SKM-1 (cell line): ENCODE data around the gene AHNAK.

Experiments used
- DNase-seq: peaks from one replicate; lab custom pipeline; 2025; ENCODE audit not compliant: unreplicated experiment; lab: John Stamatoyannopoulos, UW

AHNAK gene

DNA sequence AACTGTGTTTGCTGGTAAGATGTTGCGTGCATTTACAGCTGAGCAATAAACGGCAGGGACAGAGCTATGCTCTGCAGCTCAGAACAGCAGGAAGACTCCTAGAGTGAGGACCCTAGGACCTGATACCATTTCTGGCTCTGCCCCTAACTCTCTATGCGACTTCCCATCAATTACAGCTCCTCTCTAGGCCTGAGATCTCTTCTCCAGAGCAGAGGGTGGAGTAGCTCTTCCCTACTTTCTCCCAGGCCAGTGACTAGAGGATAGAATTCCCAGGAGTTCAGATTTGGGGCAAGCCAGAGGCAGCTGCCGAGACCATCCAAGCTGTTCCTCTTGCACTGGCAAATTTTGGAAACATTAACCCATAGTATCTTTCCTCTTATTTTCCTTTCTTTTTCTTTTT, 140.6 kb downstream of the AHNAK start:
- DNase-seq = no peak

GRCh38 chr11:62404901-62405300, 141.7 kb downstream of the AHNAK start:
- DNase-seq = no peak

DNA sequence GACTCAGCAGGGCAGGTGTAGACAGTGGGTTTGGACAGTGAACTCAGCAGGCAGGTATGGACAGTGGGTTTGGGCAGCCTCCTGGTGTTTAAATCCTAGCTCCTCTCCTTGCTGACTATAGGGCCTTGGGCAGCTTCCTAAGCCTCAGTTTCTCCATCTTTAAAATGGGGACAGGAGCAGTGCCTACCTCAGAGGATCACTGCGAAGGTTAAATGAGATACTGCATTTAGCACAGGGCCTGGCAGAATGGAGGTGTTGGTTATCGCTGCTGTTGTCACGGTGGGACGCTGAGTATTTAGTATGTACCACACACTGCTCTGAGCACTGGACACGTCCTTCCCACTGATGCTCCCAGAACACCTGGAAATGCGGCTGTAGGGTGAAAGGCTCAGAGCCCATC, 142.2 kb downstream of the AHNAK start:
- DNase-seq = no peak

- no peak for DNase-seq
These were observed 143.5 kb downstream of the AHNAK start for GRCh38 chr11:62402960-62403730.

- no peak for DNase-seq
These were observed 144.2 kb downstream of the AHNAK start for GRCh38 chr11:62402226-62402959.

- no peak for DNase-seq
These were observed 144.8 kb downstream of the AHNAK start for GRCh38 chr11:62401811-62402210.

- no peak for DNase-seq
These were observed 145.2 kb downstream of the AHNAK start for GRCh38 chr11:62401356-62401755.

DNA sequence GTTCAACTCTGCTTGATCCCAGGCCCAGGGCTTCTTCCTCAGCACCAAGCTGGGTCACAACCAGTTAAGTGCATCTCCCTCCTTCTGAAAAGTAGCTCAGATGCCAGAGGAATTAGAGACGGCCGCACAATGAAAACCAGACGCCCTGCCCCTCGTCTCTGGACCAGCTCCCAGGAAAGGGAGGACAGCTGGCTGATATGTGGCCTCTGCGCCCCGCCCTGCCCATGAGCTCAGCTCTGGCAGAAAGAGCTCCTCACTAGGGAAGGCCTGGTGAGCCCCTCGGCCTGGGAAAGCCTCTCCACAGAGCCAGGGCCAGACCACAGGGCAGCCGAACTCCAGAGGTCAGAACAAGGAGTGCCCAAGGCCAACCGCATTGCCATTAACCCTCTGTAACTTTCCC, 145.8 kb downstream of the AHNAK start:
- DNase-seq = no peak

DNA sequence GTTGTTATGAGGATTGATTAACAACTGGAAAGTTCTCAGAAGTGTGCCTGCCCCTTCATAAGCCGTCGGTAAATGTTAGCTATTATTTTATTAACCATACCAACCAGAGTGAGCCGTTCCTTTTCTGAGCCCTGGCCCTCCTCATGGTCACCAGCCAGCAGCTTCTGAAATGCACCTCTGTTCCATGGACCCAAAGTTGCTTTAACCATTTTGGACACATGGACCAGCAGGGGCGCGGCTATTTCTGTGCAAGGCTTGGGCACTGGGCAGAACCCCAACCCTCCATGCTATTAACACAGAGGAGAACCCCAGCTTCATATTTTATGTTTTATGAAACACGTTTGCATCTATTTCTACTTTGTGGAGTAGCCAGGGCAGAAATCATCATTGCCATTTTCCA, 146.3 kb downstream of the AHNAK start:
- DNase-seq = no peak

- DNase-seq = no peak
These were observed 146.7 kb downstream of the AHNAK start for GRCh38 chr11:62399878-62400266.

DNA sequence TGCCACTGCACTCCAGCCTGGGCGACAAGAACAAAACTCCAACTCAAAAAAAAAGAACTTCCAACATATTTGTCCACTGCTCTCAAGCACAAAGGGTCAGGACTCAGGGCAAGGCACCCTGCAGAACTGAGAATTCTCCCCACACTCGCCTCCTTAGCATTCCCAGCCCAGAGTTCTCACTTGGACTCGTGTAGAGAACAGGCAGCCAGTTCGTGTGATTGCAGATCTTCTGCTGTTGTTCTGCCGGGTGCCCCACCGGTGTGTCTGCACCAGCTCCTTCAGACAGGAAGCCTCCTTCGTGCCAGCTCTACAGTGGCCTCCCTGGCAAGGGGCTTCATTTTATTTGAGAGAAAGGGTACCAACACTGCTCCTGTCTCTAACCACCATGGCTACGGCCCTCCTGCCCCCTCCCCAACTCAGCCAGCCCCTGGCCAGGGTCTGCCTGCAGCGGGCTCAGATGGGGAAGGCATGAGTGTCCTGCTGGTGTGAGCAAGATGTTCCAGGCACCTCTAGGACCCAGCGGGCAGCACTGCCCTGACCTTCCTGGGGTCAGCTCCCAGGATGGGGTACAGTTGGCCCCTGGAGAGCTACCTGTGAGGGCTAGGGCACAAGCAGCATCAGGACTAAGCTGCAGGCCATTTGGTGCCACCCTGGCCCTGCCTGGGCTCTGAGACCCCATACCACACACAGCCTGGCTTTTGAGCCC, 147.3 kb downstream of the AHNAK start:
- no peak for DNase-seq

DNA sequence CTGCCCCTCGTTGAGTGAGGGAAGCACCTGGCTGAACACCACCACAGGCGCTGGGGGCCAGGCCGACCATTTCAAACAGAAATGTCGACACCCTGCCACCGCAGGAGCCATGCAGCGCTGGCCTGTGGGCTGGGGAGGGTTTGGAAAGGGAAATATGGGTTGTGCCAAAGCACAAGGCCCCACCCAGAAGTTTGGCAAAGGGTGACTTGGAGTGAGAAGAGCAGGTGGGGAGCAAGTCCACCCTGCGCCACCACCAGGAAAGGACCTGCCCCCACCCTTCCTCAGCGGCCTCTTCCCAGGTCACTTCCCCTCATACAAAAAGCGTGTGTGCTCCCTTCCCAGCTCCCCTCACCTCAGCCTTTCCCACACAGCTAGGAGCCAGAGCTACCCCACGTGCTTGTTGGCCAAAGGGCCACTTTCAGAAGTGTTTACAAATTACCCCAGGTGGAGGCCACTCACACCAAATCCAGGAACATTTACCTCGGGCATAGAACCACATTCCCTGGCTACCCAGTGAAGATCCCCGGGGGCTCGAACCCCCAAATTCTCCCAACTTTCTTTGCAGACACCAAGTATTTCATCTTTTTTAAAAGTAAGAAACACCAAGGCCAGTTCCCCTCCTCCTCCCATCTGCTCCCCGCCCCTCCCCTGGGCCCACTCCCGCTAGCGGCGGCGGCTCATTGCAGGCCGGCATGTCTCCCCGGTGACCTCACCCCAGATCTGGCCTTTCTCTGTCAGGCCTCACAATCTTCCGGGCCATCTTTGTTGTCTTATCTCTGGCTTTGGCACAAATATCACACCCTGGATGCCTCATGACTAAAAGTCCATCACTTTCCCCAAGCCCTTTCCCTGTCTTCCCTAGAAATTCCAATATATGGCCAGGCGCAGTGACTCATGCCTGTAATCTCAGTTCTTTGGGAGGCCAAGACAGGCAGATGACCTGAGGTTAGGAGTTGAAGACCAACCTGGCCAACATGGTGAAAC, 148.3 kb downstream of the AHNAK start:
- DNase-seq = no peak

DNA sequence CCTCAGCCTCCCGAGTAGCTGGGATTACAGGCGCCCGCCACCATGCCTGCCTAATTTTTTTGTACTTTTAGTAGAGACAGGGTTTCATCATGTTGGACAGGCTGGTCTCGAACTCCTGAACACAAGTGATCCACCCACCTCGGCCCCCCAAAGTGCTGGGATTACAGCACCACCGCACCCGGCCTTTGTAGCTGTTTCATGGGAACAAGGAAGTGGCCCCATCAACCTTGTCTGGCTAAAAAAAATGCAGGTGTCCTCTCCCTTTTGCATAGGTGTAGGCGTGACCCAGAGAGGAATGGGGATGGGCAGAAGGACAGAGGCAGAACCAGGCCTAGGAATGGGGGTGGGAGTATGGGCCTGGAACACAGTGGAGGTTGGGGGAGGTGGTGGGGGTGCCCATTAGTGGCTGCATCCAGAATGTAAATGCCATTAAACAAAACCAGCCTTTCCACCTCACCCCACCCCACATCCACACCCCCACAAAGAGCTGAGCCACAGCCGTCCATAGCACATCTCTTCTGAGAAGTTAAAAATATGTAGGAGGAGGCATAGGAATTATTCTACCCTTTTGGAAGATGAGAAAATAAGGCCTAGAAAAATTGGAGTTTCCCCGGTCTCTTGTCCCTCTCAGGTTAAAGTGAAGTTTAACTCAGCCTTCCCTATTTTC, 150.6 kb downstream of the AHNAK start:
- DNase-seq = no peak

DNA sequence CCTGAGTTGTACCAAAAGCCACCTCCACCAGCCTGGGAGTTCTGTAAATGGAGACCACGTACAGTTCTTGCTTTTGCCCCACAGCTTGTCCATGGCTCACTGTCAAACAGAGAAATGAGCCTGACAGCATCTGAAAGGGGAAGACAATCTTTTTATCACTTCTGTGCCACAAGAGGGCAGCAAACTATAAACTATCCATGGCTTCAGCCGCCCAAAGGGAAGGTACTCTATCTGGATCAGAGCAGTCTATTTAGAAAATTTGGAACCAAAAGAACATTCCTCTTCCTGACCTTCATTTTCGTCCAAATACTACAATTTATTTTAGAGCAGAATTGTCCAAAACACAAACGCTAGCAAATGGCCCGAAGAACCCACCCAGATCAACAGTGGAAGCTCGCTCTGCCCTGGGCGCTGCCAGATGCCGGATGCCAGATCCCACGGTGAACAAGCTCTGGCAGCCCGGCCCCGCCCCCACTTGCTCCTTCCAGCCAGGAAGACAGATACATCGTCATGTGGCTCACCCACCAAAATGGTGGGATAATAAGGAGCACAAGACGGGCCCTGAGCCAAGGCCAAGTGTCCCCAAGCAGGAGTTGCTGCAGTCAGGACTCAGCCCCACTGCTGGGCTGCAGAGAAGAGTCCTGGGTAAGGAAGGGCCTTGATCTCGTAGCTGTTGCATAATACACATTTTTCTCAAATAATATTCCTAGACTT, 151.6 kb downstream of the AHNAK start:
- peak; percentile 65 for DNase-seq

DNA sequence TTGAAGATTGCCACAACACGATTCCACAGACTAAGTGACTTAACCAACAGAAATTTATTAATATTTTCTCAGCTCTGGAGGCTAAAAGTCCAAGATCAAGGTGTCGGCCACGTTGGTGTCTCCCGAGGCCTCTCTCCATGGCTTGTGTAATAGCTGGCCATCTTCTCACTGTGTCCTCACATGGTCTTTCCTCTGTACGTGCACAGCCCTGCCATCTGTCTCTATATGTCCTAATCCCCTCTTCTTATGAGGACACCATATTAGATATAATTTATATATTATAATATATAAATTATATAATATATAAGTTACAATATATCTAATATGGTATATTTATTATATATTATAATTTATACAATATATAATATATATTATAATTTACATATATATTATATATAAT, 152.9 kb downstream of the AHNAK start:
- DNase-seq = no peak

- no peak for DNase-seq
These were observed 153.5 kb downstream of the AHNAK start for GRCh38 chr11:62393061-62393611.

DNA sequence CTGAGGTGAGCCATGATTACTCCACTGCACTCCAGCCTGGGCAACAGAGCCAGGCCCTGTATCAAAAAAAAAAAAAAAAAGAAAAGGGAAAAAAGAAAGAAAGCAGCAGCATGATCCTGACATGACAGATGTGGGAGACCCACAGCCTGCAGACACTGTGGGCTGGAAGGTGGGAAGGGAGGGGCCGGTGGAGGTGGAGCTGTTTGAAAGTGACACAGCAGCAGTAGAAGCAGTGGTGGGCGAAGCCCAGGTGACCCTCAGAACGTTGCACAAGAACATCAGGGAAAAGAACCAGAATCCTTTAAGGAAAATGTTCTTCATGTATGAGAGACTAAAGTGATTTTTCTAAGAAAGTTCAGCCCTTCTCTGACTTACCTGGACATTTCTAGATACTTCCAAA, 154.1 kb downstream of the AHNAK start:
- DNase-seq = no peak

DNA sequence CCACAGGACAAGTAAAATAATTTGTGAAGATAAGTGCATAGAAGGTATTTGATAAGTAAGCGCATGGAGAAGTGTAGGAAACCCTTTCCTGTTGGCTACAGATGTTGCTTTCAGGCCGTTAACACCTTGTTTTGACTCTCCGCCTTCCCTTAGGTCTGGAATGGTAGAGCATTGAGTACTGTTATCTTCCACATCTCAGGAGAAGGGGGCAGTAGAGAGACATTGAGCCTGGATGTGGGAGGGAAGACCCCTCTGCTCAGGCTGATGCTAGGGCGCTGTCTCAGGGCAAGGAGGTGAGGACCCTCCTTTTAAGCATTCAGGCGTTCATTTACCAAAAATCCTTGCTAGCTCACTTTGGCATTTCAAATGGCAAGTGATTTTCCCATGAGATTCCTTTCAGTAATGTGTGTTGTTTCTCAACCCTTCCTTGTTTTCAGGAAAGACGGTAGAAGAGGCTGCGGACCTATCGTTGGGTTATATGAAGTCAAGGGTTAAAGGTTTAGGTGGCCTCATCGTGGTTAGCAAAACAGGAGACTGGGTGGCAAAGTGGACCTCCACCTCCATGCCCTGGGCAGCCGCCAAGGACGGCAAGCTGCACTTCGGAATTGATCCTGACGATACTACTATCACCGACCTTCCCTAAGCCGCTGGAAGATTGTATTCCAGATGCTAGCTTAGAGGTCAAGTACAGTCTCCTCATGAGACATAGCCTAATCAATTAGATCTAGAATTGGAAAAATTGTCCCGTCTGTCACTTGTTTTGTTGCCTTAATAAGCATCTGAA, 154.8 kb downstream of the AHNAK start:
- no peak for DNase-seq

DNA sequence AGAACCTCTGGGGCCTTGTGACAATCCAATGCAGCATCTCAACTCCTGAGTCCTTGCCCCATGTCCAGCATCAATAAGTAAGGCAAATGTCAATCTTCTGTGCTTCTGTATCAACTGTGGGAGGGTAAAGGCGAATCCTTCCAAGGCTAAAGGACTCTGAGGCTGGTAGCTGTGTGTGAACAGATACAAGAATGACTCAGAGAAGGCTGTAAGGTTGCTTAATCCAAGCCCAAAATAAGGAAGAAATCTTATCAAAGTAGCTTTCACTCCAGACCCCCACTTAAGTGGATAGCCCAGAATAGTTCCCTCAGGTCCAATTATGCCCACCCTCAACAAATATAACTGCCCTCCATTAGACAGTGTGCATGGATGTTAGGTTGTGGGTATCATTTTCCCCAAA, 155.9 kb downstream of the AHNAK start:
- no peak for DNase-seq
